GM23248 (cell line): ENCODE results near the gene RNF227. TPM values are rescaled to one million over a fixed set of nuclear protein-coding genes. Genes with fewer than 3 reads are reported as not detected.

Experiments used
- DNase-seq: peaks from one replicate; pipeline ENCODE4 v3.0.0-alpha.2; 2015
- H2AFZ ChIP-seq: fragments of 200-600 bp; sonication (generic); 2 replicates; pipeline ENCODE4 v1.6.1; 2016; ENCODE audit warnings: antibody characterized with exemption
- H3F3A ChIP-seq: fragments of 200-600 bp; sonication (generic); 2 replicates; pipeline ENCODE4 v1.6.1; 2016; ENCODE audit warnings: mild to moderate bottlenecking, antibody characterized with exemption, mixed run types; ENCODE audit not compliant: insufficient read depth
- H3K27ac ChIP-seq: fragments of 200-600 bp; sonication (generic); 2 replicates; pipeline ENCODE4 v1.5.1; 2016; ENCODE audit warnings: mild to moderate bottlenecking
- H3K27me3 ChIP-seq: fragments of 200-600 bp; sonication (generic); replicated peaks from 2 replicates; pipeline ENCODE4 v1.6.1; 2016; ENCODE audit warnings: mild to moderate bottlenecking; ENCODE audit not compliant: insufficient read depth
- H3K36me3 ChIP-seq: fragments of 200-600 bp; sonication (generic); 2 replicates; pipeline ENCODE4 v1.6.1; 2016; ENCODE audit warnings: low read depth, mild to moderate bottlenecking
- H3K4me1 ChIP-seq: fragments of 200-600 bp; sonication (generic); 2 replicates; pipeline ENCODE4 v1.6.1; 2016; ENCODE audit warnings: mild to moderate bottlenecking; ENCODE audit not compliant: insufficient read depth
- H3K4me2 ChIP-seq: fragments of 200-600 bp; sonication (generic); one replicate; pipeline ENCODE4 v1.6.1; 2016; ENCODE audit warnings: mild to moderate bottlenecking; ENCODE audit not compliant: unreplicated experiment
- H3K4me3 ChIP-seq: fragments of 200-600 bp; sonication (generic); 2 replicates; pipeline ENCODE4 v1.5.1; 2016; ENCODE audit warnings: mild to moderate bottlenecking
- H3K79me2 ChIP-seq: fragments of 200-600 bp; sonication (generic); 2 replicates; pipeline ENCODE4 v1.6.1; 2016; ENCODE audit warnings: mild to moderate bottlenecking; ENCODE audit not compliant: insufficient read depth
- H3K9ac ChIP-seq: fragments of 200-600 bp; sonication (generic); 2 replicates; pipeline ENCODE4 v1.6.1; 2016; ENCODE audit warnings: mild to moderate bottlenecking
- H3K9me2 ChIP-seq: fragments of 200-600 bp; sonication (generic); 2 replicates; pipeline ENCODE4 v1.6.1; 2016; ENCODE audit warnings: mixed run types, mild to moderate bottlenecking, moderate library complexity; ENCODE audit not compliant: insufficient read depth
- H3K9me3 ChIP-seq: fragments of 200-600 bp; sonication (generic); one replicate; pipeline ENCODE4 v1.6.1; 2017; ENCODE audit warnings: low read depth
- H4K20me1 ChIP-seq: fragments of 200-600 bp; sonication (generic); 2 replicates; pipeline ENCODE4 v1.6.0; 2016; ENCODE audit not compliant: insufficient read depth
- EZH2 ChIP-seq: fragments of 200-600 bp; sonication (generic); IDR thresholded peaks from 2 replicates; pipeline ENCODE4 v1.6.1; 2018; ENCODE audit warnings: antibody characterized with exemption, mild to moderate bottlenecking; ENCODE audit not compliant: insufficient read depth, poor library complexity, severe bottlenecking
- EZH2phosphoT487 ChIP-seq: fragments of 200-600 bp; sonication (generic); IDR thresholded peaks from 2 replicates; pipeline ENCODE4 v1.6.1; 2018; ENCODE audit warnings: antibody characterized with exemption, moderate library complexity, mild to moderate bottlenecking, low read depth; ENCODE audit not compliant: insufficient read depth
- WGBS, 2 experiments: methylation state at CpG; one replicate each; pipeline ENCODE4 v1.1.6; 2015 to 2017; ENCODE audit warnings: low lambda C conversion rate in 2 of 2, low coverage in 1 of 2; ENCODE audit errors: missing lambda C conversion rate in 2 of 2; 5-methylcytosine and 5-hydroxymethylcytosine counted together
- in situ Hi-C: fragments of 300-500 bp; cut with MboI; formaldehyde crosslinking; loops from 2 replicates; pipeline ENCODE4 v1.15.0; 2020
- polyA plus RNA-seq: library from polyadenylated mRNA; unstranded; fragments of >200 nt; fragmentation: Nextera tagmentation; extraction: Ambion mirVana; gene quantifications from 2 replicates; pipeline ENCODE4 v1.2.1, GENCODE V29; 2016
- total RNA-seq: library from RNA; depleted of rRNA; stranded (reverse); fragments of >200 nt; shearing (Covaris generic); gene quantifications from 2 replicates; pipeline ENCODE4 v1.2.3, GENCODE V29; 2014

RNF227 gene
- total and polyA plus RNA-seq, 2 experiments from 2014 or later, result 3.1 to 15.3 TPM

DNA sequence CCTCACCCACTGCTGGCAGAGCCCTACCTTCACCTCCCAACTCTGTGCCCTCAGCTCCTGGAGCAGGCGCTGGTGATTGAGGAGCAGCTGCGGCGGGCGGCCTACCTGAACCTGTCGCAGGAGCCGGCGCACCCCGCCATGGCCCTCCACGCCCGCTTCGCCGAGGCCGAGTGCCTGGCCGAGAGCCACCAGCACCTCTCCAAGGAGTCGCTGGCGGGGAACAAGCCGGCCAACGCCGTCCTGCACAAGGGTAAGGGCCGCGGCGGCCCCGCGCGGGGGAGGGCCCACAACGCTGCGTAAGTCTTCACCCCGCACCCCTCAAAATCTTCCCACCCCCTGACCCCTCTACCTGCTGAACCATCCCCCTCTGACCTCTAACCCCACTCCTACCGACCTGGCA, 7.0 kb downstream of the RNF227 start:
- TF ChIP-seq EZH2 (no peak), EZH2phosphoT487 (no peak)
- Histone ChIP-seq H3F3A (peaks cover 18% of the 10 kb centered on the region), H4K20me1 (no peaks in the 10 kb centered on the region), H3K27ac (no peak overlapping the region), H3K9me3 (no peaks in the 10 kb centered on the region), H3K79me2 (peaks cover 2% of the 10 kb centered on the region; the same call in 1 of the 2 replicates), H3K36me3 (peaks cover 9% of the 10 kb centered on the region; the same call in 1 of the 2 replicates), H2AFZ (no peak overlapping the region), H3K4me1 (no peaks in the 10 kb centered on the region), H3K9me2 (no peaks in the 10 kb centered on the region), H3K4me2 (no peak overlapping the region), H3K4me3 (no peak overlapping the region), H3K9ac (no peak overlapping the region), H3K27me3 (no peaks in the 10 kb centered on the region)
- DNase-seq, result no peak
- in situ Hi-C loops, result no loop called here
- WGBS, 2 experiments, result 88 to 94% methylated on average over 15 to 29 of the region's 29 CpGs

- no peaks in the 10 kb centered on the region for H3K9me3 ChIP-seq
- H3K79me2 ChIP-seq, result no peaks in the 10 kb centered on the region
- no peaks in the 10 kb centered on the region for H3K4me1 ChIP-seq
- H3K4me2 ChIP-seq, result no peak overlapping the region
- no peaks in the 10 kb centered on the region for H3F3A ChIP-seq
- no peak for DNase-seq
- H3K4me3 ChIP-seq, result no peak overlapping the region
- H3K9ac ChIP-seq, result no peak overlapping the region
- no peak overlapping the region for H3K27ac ChIP-seq
- no peaks in the 10 kb centered on the region for H3K9me2 ChIP-seq
- H3K27me3 ChIP-seq, result no peaks in the 10 kb centered on the region
- peaks cover 36% of the 10 kb centered on the region; the same call in 1 of the 2 replicates for H3K36me3 ChIP-seq
- TF ChIP-seq EZH2phosphoT487, result no peak
- H2AFZ ChIP-seq, result no peak overlapping the region
- H4K20me1 ChIP-seq, result no peaks in the 10 kb centered on the region
- 70 to 80% methylated on average over 22 of the region's 22 CpGs for WGBS, 2 experiments
- in situ Hi-C loops, result no loop called here
These were observed 12.7 kb downstream of the RNF227 start for GRCh38 chr17:7903154-7904103.

DNA sequence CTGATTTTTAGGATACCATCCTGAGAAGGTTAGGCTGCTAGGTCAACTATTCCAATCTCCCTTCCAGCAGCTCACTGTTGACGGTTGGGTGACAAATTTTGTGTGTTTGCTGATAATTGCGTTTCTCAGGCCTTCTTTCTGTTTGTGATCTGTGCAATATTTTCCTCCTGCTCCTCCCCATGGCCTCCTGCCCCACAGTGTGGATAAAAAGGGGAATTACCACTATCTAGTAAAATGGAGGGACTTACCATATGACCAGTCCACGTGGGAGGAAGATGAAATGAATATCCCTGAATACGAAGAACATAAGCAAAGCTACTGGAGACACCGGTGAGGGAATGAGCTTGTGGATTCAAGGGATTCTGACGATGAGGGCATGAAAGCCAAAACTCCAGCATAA, 18.3 kb downstream of the RNF227 start:
- Histone ChIP-seq H3K9me2 (no peaks in the 10 kb centered on the region), H3K4me2 (no peak overlapping the region), H3K4me3 (no peak overlapping the region), H3F3A (no peaks in the 10 kb centered on the region), H3K4me1 (no peaks in the 10 kb centered on the region), H3K27ac (no peak overlapping the region), H3K9me3 (no peaks in the 10 kb centered on the region), H3K27me3 (no peaks in the 10 kb centered on the region), H2AFZ (no peak overlapping the region), H4K20me1 (no peaks in the 10 kb centered on the region), H3K79me2 (no peaks in the 10 kb centered on the region), H3K36me3 (peaks cover 27% of the 10 kb centered on the region; the same call in 1 of the 2 replicates), H3K9ac (peak overlapping the region; percentile 32; the same call in 1 of the 2 replicates)
- WGBS, 2 experiments, result 62 to 68% methylated on average over 6 of the region's 6 CpGs
- in situ Hi-C loops, result no loop called here
- peak; percentile 69 for DNase-seq
- TF ChIP-seq EZH2phosphoT487 (no peak), EZH2 (no peak)

GRCh38 chr17:7897090-7897489, 19.0 kb downstream of the RNF227 start:
- 80 to 85% methylated on average over 13 of the region's 13 CpGs for WGBS, 2 experiments
- Histone ChIP-seq H3K9ac (peak overlapping the region; percentile 18; the same call in 1 of the 2 replicates), H3K4me1 (no peaks in the 10 kb centered on the region), H3F3A (no peaks in the 10 kb centered on the region), H3K4me2 (no peak overlapping the region), H3K4me3 (no peak overlapping the region), H3K9me2 (no peaks in the 10 kb centered on the region), H4K20me1 (no peaks in the 10 kb centered on the region), H2AFZ (no peak overlapping the region), H3K79me2 (no peaks in the 10 kb centered on the region), H3K27ac (no peak overlapping the region), H3K36me3 (peaks cover 29% of the 10 kb centered on the region; the same call in 1 of the 2 replicates), H3K9me3 (no peaks in the 10 kb centered on the region), H3K27me3 (no peaks in the 10 kb centered on the region)
- TF ChIP-seq EZH2phosphoT487 (no peak), EZH2 (no peak)
- in situ Hi-C loops, result no loop called here
- DNase-seq, result no peak
